ENCODE data around the gene NEB. TPM values are rescaled to one million over a fixed set of nuclear protein-coding genes. Genes with fewer than 3 reads are reported as not detected.
"Not testable (repeated sequence)": the region's sequence is repeated elsewhere in the genome, so short reads cannot be mapped to it uniquely, and the experiment has no call there.

Gene NEB
- total RNA-seq, 1 donor from 2014 or later = 1.0 TPM

GRCh38 chr2:151654085-151654484 is 80.2 kb downstream of the NEB start:
- no peaks in the 10 kb centered on the region for H3K27me3 Mint-ChIP-seq (ENCODE audit: low read depth)
- H3K9me3 Mint-ChIP-seq (ENCODE audit: low read depth) = peaks cover 5% of the 10 kb centered on the region
- no peak overlapping the region for H3K4me3 Mint-ChIP-seq (ENCODE audit: unreplicated experiment)

DNA sequence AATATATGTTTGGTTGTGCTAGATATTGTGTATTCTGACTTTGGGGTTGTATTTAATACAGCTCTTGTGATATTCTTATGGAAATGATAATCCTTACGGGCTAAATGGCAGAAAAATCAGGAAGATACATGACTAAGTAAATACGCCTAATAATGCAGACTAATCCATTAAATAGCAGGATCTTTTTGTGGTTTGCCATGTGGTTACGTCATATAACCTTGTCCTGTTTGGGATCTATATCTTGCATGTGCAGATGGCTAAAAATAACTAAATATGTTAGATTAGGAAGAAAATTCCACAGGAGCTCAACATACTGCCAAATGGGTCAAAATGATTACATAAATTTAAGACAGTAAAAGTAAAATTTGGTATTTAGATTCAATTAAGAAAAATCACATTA is 83.0 kb downstream of the NEB start:
- DNase-seq (ENCODE audit: low spot score) = no peak
- Mint-ChIP-seq H3K4me1 (ENCODE audit: low read depth) (no peaks in the 10 kb centered on the region), H3K4me3 (ENCODE audit: unreplicated experiment) (no peak overlapping the region), H3K36me3 (ENCODE audit: low read depth) (no peaks in the 10 kb centered on the region), H3K9me3 (ENCODE audit: low read depth) (peaks cover 5% of the 10 kb centered on the region), H3K27me3 (ENCODE audit: low read depth) (no peaks in the 10 kb centered on the region), H3K27ac (ENCODE audit: unreplicated experiment) (no peak overlapping the region)
- TF ChIP-seq CTCF (IDR thresholded peaks at IDR 0.05) = no peak

More at GRCh38 chr2:151654085-151654484, 80.2 kb downstream of the NEB start:
- H3K4me1 Mint-ChIP-seq (ENCODE audit: low read depth) = peaks cover 5% of the 10 kb centered on the region
- peaks cover 2% of the 10 kb centered on the region for H3K36me3 Mint-ChIP-seq (ENCODE audit: low read depth)
- TF ChIP-seq CTCF (IDR thresholded peaks at IDR 0.05) = no peak
- DNase-seq (ENCODE audit: low spot score) = no peak
- no peak overlapping the region for H3K27ac Mint-ChIP-seq (ENCODE audit: unreplicated experiment)

DNA sequence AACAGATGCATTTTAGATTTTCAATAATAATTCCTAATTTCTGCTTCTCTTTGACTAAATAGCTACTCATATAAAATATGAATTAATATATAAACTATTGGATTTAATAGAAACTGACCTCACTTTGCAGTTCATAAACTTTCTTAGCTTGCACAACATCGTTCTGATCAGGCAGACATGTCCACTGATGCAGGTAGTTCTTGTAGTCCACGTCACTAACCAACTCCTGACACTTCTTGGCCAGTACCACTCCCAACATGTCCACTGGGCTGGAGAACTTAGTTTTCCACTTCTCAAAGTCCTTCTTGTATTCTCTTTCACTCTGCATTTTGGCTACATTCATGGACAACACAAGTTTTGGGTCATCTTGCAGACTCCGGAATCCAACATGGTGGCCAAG is 83.8 kb downstream of the NEB start:
- no peak overlapping the region for H3K27ac Mint-ChIP-seq (ENCODE audit: unreplicated experiment)
- H3K27me3 Mint-ChIP-seq (ENCODE audit: low read depth) = no peaks in the 10 kb centered on the region
- H3K36me3 Mint-ChIP-seq (ENCODE audit: low read depth) = no peaks in the 10 kb centered on the region
- no peak overlapping the region for H3K4me3 Mint-ChIP-seq (ENCODE audit: unreplicated experiment)
- H3K4me1 Mint-ChIP-seq (ENCODE audit: low read depth) = no peaks in the 10 kb centered on the region
- no peak for DNase-seq (ENCODE audit: low spot score)
- peaks cover 5% of the 10 kb centered on the region for H3K9me3 Mint-ChIP-seq (ENCODE audit: low read depth)
- no peak for TF ChIP-seq CTCF (IDR thresholded peaks at IDR 0.05)

- no peak overlapping the region for H3K4me3 Mint-ChIP-seq (ENCODE audit: unreplicated experiment)
- H3K27ac Mint-ChIP-seq (ENCODE audit: unreplicated experiment) = no peak overlapping the region
- no peak for TF ChIP-seq CTCF (IDR thresholded peaks at IDR 0.05)
- peaks cover 5% of the 10 kb centered on the region for H3K9me3 Mint-ChIP-seq (ENCODE audit: low read depth)
- no peaks in the 10 kb centered on the region for H3K27me3 Mint-ChIP-seq (ENCODE audit: low read depth)
- H3K36me3 Mint-ChIP-seq (ENCODE audit: low read depth) = no peaks in the 10 kb centered on the region
- H3K4me1 Mint-ChIP-seq (ENCODE audit: low read depth) = no peaks in the 10 kb centered on the region
- DNase-seq (ENCODE audit: low spot score) = no peak
Observed at GRCh38 chr2:151649966-151650365, 84.3 kb downstream of the NEB start.

- Mint-ChIP-seq H3K9me3 (ENCODE audit: low read depth) (peaks cover 5% of the 10 kb centered on the region), H3K27ac (ENCODE audit: unreplicated experiment) (no peak overlapping the region), H3K4me3 (ENCODE audit: unreplicated experiment) (no peak overlapping the region), H3K4me1 (ENCODE audit: low read depth) (no peaks in the 10 kb centered on the region), H3K27me3 (ENCODE audit: low read depth) (no peaks in the 10 kb centered on the region), H3K36me3 (ENCODE audit: low read depth) (no peaks in the 10 kb centered on the region)
- TF ChIP-seq CTCF (IDR thresholded peaks at IDR 0.05) = no peak
- DNase-seq (ENCODE audit: low spot score) = no peak
Observed at GRCh38 chr2:151649400-151649799, 84.9 kb downstream of the NEB start.

DNA sequence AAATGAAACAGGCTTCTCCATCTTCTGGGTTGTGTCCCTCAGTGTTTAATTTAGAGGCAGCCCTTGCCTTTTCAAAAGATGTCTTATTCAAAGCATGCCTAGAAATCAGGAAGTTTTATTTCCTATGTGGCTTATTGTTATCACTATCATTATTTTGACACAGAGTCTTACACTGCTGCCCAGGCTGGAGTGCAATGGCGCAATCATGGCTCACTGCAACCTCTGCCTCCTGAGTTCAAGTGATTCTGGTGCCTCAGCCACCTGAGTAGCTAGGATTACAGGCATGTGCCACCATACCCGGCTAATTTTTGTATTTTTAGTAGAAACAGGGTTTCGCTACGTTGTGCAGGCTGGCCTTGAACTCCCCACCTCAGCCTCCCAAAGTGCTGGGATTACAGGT is 87.8 kb downstream of the NEB start:
- not testable (repeated sequence) for H3K9me3 Mint-ChIP-seq (ENCODE audit: low read depth); H3K36me3 Mint-ChIP-seq (ENCODE audit: low read depth); H3K27me3 Mint-ChIP-seq (ENCODE audit: low read depth); H3K4me3 Mint-ChIP-seq (ENCODE audit: unreplicated experiment); DNase-seq (ENCODE audit: low spot score); H3K4me1 Mint-ChIP-seq (ENCODE audit: low read depth); H3K27ac Mint-ChIP-seq (ENCODE audit: unreplicated experiment)
